ENCODE measurements around the gene TTLL5.
"Not testable (repeated sequence)": the region's sequence is repeated elsewhere in the genome, so short reads cannot be mapped to it uniquely, and the experiment has no call there.

GRCh38 chr14:75695025-75695424 lies 34.0 kb downstream of the TTLL5 start:
- not testable (repeated sequence) for TF ChIP-seq NRF1 (conservative IDR thresholded peaks at IDR 0.05; ENCODE audit: low read depth, low read length); NBN (IDR thresholded peaks at IDR 0.05); E4F1 (IDR thresholded peaks at IDR 0.05; ENCODE audit: borderline replicate concordance, partially characterized antibody); USF1 (IDR thresholded peaks at IDR 0.05; ENCODE audit: borderline replicate concordance, extremely low read length, insufficient read depth, low read depth, low read length); JUND (IDR thresholded peaks at IDR 0.05; ENCODE audit: low read depth, low read length); NFYB (IDR thresholded peaks at IDR 0.05; ENCODE audit: insufficient read depth, low read depth, low read length); MXI1 (IDR thresholded peaks at IDR 0.05; ENCODE audit: low read depth, low read length); TBL1XR1 (IDR thresholded peaks at IDR 0.05; ENCODE audit: low read depth, low read length)
- TF ChIP-seq, protein P1, sequence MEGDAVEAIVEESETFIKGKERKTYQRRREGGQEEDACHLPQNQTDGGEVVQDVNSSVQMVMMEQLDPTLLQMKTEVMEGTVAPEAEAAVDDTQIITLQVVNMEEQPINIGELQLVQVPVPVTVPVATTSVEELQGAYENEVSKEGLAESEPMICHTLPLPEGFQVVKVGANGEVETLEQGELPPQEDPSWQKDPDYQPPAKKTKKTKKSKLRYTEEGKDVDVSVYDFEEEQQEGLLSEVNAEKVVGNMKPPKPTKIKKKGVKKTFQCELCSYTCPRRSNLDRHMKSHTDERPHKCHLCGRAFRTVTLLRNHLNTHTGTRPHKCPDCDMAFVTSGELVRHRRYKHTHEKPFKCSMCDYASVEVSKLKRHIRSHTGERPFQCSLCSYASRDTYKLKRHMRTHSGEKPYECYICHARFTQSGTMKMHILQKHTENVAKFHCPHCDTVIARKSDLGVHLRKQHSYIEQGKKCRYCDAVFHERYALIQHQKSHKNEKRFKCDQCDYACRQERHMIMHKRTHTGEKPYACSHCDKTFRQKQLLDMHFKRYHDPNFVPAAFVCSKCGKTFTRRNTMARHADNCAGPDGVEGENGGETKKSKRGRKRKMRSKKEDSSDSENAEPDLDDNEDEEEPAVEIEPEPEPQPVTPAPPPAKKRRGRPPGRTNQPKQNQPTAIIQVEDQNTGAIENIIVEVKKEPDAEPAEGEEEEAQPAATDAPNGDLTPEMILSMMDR (IDR thresholded peaks at IDR 0.05 in 2 of 3, conservative IDR thresholded peaks at IDR 0.05 in 1 of 3; ENCODE audit: control insufficient read depth in 2 of 3, extremely low read depth in 1 of 3, insufficient read depth in 1 of 3, low read depth in 3 of 3, low read length in 3 of 3), result not testable (repeated sequence)
- TF ChIP-seq, protein P2, sequence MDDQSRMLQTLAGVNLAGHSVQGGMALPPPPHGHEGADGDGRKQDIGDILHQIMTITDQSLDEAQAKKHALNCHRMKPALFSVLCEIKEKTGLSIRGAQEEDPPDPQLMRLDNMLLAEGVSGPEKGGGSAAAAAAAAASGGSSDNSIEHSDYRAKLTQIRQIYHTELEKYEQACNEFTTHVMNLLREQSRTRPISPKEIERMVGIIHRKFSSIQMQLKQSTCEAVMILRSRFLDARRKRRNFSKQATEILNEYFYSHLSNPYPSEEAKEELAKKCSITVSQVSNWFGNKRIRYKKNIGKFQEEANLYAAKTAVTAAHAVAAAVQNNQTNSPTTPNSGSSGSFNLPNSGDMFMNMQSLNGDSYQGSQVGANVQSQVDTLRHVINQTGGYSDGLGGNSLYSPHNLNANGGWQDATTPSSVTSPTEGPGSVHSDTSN (IDR thresholded peaks at IDR 0.05; ENCODE audit: insufficient replicate concordance, low read depth, low read length), result not testable (repeated sequence)
